ENCODE measurements around the gene SSU72.
A peak's percentile ranks its signal among the peaks of the same experiment; 100 is the strongest.

Gene SSU72

DNA sequence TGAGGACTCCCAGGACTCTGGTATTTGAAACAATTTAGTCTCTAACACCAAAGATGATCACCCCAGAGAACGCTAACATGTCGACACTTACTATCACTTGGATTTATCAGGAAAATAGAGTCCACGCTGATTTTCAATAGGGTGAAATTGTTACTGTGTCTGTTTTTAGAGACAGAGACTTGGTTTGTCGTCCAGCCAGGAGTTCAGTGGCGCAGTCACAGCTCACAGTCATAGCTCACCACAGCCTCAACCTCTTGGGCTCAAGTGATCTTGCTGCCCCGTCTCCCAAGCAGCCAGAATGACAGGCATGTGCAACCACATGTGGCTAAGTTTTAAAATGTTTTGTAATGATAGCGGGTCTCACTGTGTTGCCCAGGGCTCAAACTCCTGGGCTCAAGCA is 5.3 kb downstream of the SSU72 start:
- Histone ChIP-seq H3K9me3 (ENCODE audit: insufficient read depth, low read depth, low read length) (no peaks in the 10 kb centered on the region), H2AK5ac (ENCODE audit: low read length) (no peak overlapping the region), H3K27me3 (ENCODE audit: insufficient read depth, low read length) (no peaks in the 10 kb centered on the region), H3K4me1 (ENCODE audit: control insufficient read depth in 1 of 2, insufficient read depth in 2 of 2, low read length in 2 of 2) (peaks cover 0 to 3% of the 10 kb centered on the region in 2 experiments), H3K9ac (ENCODE audit: low read length) (no peak overlapping the region), H3K4me3 (ENCODE audit: low read depth, low read length) (no peak overlapping the region), H3K4ac (ENCODE audit: low read depth, low read length) (peak overlapping the region; percentile 53), H3K36me3 (ENCODE audit: control insufficient read depth in 1 of 2, insufficient read depth in 2 of 2, low read length in 2 of 2) (peaks cover 25 to 26% of the 10 kb centered on the region in 2 experiments), H4K8ac (ENCODE audit: low read depth, low read length) (no peak overlapping the region), H3K23ac (ENCODE audit: low read length) (no peak overlapping the region), H3K79me2 (ENCODE audit: control insufficient read depth, insufficient read depth, low read length, poor library complexity) (peaks cover 34% of the 10 kb centered on the region), H4K91ac (ENCODE audit: low read depth, low read length) (no peak overlapping the region), H4K12ac (ENCODE audit: low read depth, low read length) (no peak overlapping the region), H3K27ac (ENCODE audit: low read depth, low read length) (no peak overlapping the region), H3K79me1 (ENCODE audit: low read length) (peaks cover 4% of the 10 kb centered on the region), H2BK5ac (ENCODE audit: low read depth, low read length, poor library complexity) (no peak overlapping the region), H3K14ac (ENCODE audit: low read length) (no peak overlapping the region), H2BK12ac (ENCODE audit: low read length) (no peak overlapping the region), H2AFZ (ENCODE audit: insufficient read depth, low read length, poor library complexity) (no peak overlapping the region), H3K18ac (ENCODE audit: low read length) (no peak overlapping the region), H2BK120ac (ENCODE audit: insufficient read depth, low read length, poor library complexity) (no peak overlapping the region), H3K4me2 (ENCODE audit: low read length) (no peak overlapping the region)
- no CpG with 5 or more reads among the region's 7 CpGs for WGBS (ENCODE audit: extremely low coverage, insufficient coverage, insufficient read length)
- DNase-seq = no peak

DNA sequence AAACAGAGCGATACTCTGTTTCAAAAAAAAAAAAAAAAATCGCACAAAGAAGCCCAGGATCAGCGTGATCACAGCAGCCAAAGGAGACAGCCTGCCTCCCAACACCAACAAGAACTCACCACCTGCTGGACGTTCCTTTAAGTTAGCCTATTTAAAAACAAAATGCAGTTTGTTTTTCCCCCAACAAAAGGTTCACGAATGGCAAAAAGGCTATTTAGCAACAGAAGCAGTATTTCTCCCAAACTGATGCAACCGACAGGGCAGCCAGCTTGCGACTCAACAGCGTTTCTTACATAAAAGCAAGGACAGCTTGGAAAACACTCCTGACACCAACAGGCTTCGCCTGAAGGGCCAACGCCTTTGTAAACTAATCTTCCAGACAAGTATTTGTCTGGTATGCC is 6.8 kb downstream of the SSU72 start:
- no peak overlapping the region for H3K9ac ChIP-seq (ENCODE audit: low read length)
- no peak overlapping the region for H4K12ac ChIP-seq (ENCODE audit: low read depth, low read length)
- no peaks in the 10 kb centered on the region for H3K4me1 ChIP-seq (ENCODE audit: control insufficient read depth in 1 of 2, insufficient read depth in 2 of 2, low read length in 2 of 2)
- no peak overlapping the region for H3K4me3 ChIP-seq (ENCODE audit: low read depth, low read length)
- H2AFZ ChIP-seq (ENCODE audit: insufficient read depth, low read length, poor library complexity) = no peak overlapping the region
- H3K27me3 ChIP-seq (ENCODE audit: insufficient read depth, low read length) = no peaks in the 10 kb centered on the region
- no peaks in the 10 kb centered on the region for H3K9me3 ChIP-seq (ENCODE audit: insufficient read depth, low read depth, low read length)
- H3K27ac ChIP-seq (ENCODE audit: low read depth, low read length) = no peak overlapping the region
- no peak overlapping the region for H2BK120ac ChIP-seq (ENCODE audit: insufficient read depth, low read length, poor library complexity)
- peaks cover 24% of the 10 kb centered on the region for H3K79me2 ChIP-seq (ENCODE audit: control insufficient read depth, insufficient read depth, low read length, poor library complexity)
- H3K4ac ChIP-seq (ENCODE audit: low read depth, low read length) = peak overlapping the region; percentile 92
- peaks cover 37% of the 10 kb centered on the region in 2 experiments for H3K36me3 ChIP-seq (ENCODE audit: control insufficient read depth in 1 of 2, insufficient read depth in 2 of 2, low read length in 2 of 2)
- H2AK5ac ChIP-seq (ENCODE audit: low read length) = no peak overlapping the region
- peak; percentile 55 to 70 for DNase-seq
- no peak overlapping the region for H4K8ac ChIP-seq (ENCODE audit: low read depth, low read length)
- H3K23ac ChIP-seq (ENCODE audit: low read length) = no peak overlapping the region
- no peak overlapping the region for H3K18ac ChIP-seq (ENCODE audit: low read length)
- no peak overlapping the region for H4K91ac ChIP-seq (ENCODE audit: low read depth, low read length)
- H3K14ac ChIP-seq (ENCODE audit: low read length) = no peak overlapping the region
- H2BK5ac ChIP-seq (ENCODE audit: low read depth, low read length, poor library complexity) = no peak overlapping the region
- H2BK12ac ChIP-seq (ENCODE audit: low read length) = no peak overlapping the region
- no peaks in the 10 kb centered on the region for H3K79me1 ChIP-seq (ENCODE audit: low read length)
- WGBS (ENCODE audit: extremely low coverage, insufficient coverage, insufficient read length) = no CpG with 5 or more reads among the region's 10 CpGs
- H3K4me2 ChIP-seq (ENCODE audit: low read length) = no peak overlapping the region

DNA sequence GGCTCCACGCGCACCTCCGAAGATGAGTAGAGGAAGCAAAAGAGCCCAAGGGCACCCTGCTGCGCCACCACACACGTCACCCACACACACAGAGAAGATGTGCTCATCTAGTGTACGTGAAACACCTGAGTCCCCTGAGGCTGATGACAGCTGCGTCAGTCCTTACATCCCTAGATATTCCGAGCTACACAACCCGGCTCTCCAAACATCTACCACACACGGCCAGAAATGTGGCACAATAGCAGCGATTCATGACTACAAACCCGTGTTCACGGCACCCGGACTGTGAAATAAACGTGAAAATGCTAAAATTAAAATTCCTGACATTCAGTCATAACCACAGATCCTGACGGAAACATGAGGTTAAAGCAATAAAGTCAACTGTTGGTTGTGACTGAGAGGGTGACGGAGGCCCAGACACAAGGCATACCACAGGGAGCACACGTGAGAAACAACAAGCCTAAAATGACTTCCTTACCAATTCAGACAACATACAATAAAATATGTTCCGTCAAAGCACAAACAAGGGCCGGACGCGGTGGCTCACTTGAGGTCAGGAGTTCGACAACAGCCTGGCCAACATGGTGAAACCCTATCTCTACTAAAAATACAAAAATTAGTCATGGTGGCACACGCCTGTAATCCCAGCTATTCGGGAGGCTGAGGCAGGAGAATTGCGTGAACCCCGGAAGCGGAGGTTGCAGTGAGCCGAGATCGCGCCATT is 7.3 kb downstream of the SSU72 start:
- Histone ChIP-seq H3K4me1 (ENCODE audit: control insufficient read depth in 1 of 2, insufficient read depth in 2 of 2, low read length in 2 of 2) (no peaks in the 10 kb centered on the region), H3K4ac (ENCODE audit: low read depth, low read length) (peak overlapping the region; percentile 85), H3K9me3 (ENCODE audit: insufficient read depth, low read depth, low read length) (no peaks in the 10 kb centered on the region), H2BK120ac (ENCODE audit: insufficient read depth, low read length, poor library complexity) (no peak overlapping the region), H4K8ac (ENCODE audit: low read depth, low read length) (no peak overlapping the region), H3K79me1 (ENCODE audit: low read length) (no peaks in the 10 kb centered on the region), H3K18ac (ENCODE audit: low read length) (no peak overlapping the region), H3K14ac (ENCODE audit: low read length) (no peak overlapping the region), H3K79me2 (ENCODE audit: control insufficient read depth, insufficient read depth, low read length, poor library complexity) (peaks cover 21% of the 10 kb centered on the region), H3K4me2 (ENCODE audit: low read length) (no peak overlapping the region), H2AK5ac (ENCODE audit: low read length) (no peak overlapping the region), H4K91ac (ENCODE audit: low read depth, low read length) (no peak overlapping the region), H3K27me3 (ENCODE audit: insufficient read depth, low read length) (no peaks in the 10 kb centered on the region), H2BK12ac (ENCODE audit: low read length) (no peak overlapping the region), H2AFZ (ENCODE audit: insufficient read depth, low read length, poor library complexity) (no peak overlapping the region), H2BK5ac (ENCODE audit: low read depth, low read length, poor library complexity) (no peak overlapping the region), H3K9ac (ENCODE audit: low read length) (no peak overlapping the region), H3K23ac (ENCODE audit: low read length) (no peak overlapping the region), H3K27ac (ENCODE audit: low read depth, low read length) (no peak overlapping the region), H3K36me3 (ENCODE audit: control insufficient read depth in 1 of 2, insufficient read depth in 2 of 2, low read length in 2 of 2) (peaks cover 43% of the 10 kb centered on the region in 2 experiments), H4K12ac (ENCODE audit: low read depth, low read length) (no peak overlapping the region), H3K4me3 (ENCODE audit: low read depth, low read length) (no peak overlapping the region)
- WGBS (ENCODE audit: extremely low coverage, insufficient coverage, insufficient read length) = no CpG with 5 or more reads among the region's 31 CpGs
- peak; percentile 84 to 86 for DNase-seq

DNA sequence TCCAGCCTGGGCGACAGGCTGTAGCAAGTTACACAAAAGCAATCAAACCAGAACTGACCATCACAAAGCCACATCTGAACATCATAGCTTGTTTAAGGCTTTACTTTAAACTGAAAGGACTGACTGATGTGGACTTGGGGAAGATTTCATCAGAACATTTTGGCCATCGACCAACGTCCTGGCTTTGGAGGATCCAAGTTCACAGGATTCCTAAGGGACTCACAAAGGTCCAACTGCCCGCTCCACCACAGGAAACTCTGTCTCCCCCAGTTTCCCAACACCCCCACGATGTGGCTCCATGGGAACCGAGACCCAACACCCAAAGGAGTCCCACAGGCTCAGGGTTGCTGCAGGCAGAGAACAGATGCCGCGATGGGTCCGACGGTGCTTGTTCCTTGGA is 9.3 kb downstream of the SSU72 start:
- Histone ChIP-seq H3K14ac (ENCODE audit: low read length) (no peak overlapping the region), H3K27ac (ENCODE audit: low read depth, low read length) (no peak overlapping the region), H3K79me2 (ENCODE audit: control insufficient read depth, insufficient read depth, low read length, poor library complexity) (peaks cover 14% of the 10 kb centered on the region), H3K4ac (ENCODE audit: low read depth, low read length) (peak overlapping the region; percentile 50), H2AFZ (ENCODE audit: insufficient read depth, low read length, poor library complexity) (no peak overlapping the region), H4K12ac (ENCODE audit: low read depth, low read length) (no peak overlapping the region), H4K91ac (ENCODE audit: low read depth, low read length) (no peak overlapping the region), H3K36me3 (ENCODE audit: control insufficient read depth in 1 of 2, insufficient read depth in 2 of 2, low read length in 2 of 2) (peaks cover 50 to 53% of the 10 kb centered on the region in 2 experiments), H3K4me3 (ENCODE audit: low read depth, low read length) (no peak overlapping the region), H3K9ac (ENCODE audit: low read length) (no peak overlapping the region), H3K4me2 (ENCODE audit: low read length) (no peak overlapping the region), H2AK5ac (ENCODE audit: low read length) (no peak overlapping the region), H3K18ac (ENCODE audit: low read length) (no peak overlapping the region), H3K79me1 (ENCODE audit: low read length) (no peaks in the 10 kb centered on the region), H3K27me3 (ENCODE audit: insufficient read depth, low read length) (no peaks in the 10 kb centered on the region), H2BK120ac (ENCODE audit: insufficient read depth, low read length, poor library complexity) (no peak overlapping the region), H2BK12ac (ENCODE audit: low read length) (no peak overlapping the region), H4K8ac (ENCODE audit: low read depth, low read length) (no peak overlapping the region), H3K4me1 (ENCODE audit: control insufficient read depth in 1 of 2, insufficient read depth in 2 of 2, low read length in 2 of 2) (no peaks in the 10 kb centered on the region), H3K23ac (ENCODE audit: low read length) (no peak overlapping the region), H2BK5ac (ENCODE audit: low read depth, low read length, poor library complexity) (no peak overlapping the region), H3K9me3 (ENCODE audit: insufficient read depth, low read depth, low read length) (no peaks in the 10 kb centered on the region)
- DNase-seq = no peak
- WGBS (ENCODE audit: extremely low coverage, insufficient coverage, insufficient read length) = no CpG with 5 or more reads among the region's 10 CpGs
